Amygdala (tissue), 56 donors: ENCODE results near the gene NTNG1.
A peak's percentile ranks its signal among the peaks of the same experiment; 100 is the strongest.
"Not testable (repeated sequence)": the region's sequence is repeated elsewhere in the genome, so short reads cannot be mapped to it uniquely, and the experiment has no call there.

ENCODE experiments used
- DNase-seq, 56 donors: peaks; one replicate each; lab custom pipeline; 2025; lab: John Stamatoyannopoulos, UW

NTNG1 gene

GRCh38 chr1:107194380-107194779, 53.5 kb downstream of the NTNG1 start:
- no peak for DNase-seq

GRCh38 chr1:107195476-107195875, 54.6 kb downstream of the NTNG1 start:
- DNase-seq: no peak

GRCh38 chr1:107196973-107197562, 56.2 kb downstream of the NTNG1 start:
- DNase-seq: no peak

- DNase-seq: no peak
Measured at GRCh38 chr1:107198561-107198960, 57.7 kb downstream of the NTNG1 start.

GRCh38 chr1:107200631-107201030, 59.8 kb downstream of the NTNG1 start:
- no peak for DNase-seq

GRCh38 chr1:107202007-107202406, 61.2 kb downstream of the NTNG1 start:
- DNase-seq: no peak

- peak in 1 of 56 donors; percentile 5 for DNase-seq
Measured at GRCh38 chr1:107213225-107213624, 72.4 kb downstream of the NTNG1 start.

GRCh38 chr1:107220036-107220435, 79.2 kb downstream of the NTNG1 start:
- no peak for DNase-seq

GRCh38 chr1:107225706-107226105, 84.9 kb downstream of the NTNG1 start:
- no peak for DNase-seq

- no peak for DNase-seq
Measured at GRCh38 chr1:107228704-107229371, 88.0 kb downstream of the NTNG1 start.

- DNase-seq: no peak
Measured at GRCh38 chr1:107229711-107230110, 88.9 kb downstream of the NTNG1 start.

GRCh38 chr1:107230121-107230520, 89.3 kb downstream of the NTNG1 start:
- DNase-seq: no peak

GRCh38 chr1:107231291-107231690, 90.5 kb downstream of the NTNG1 start:
- DNase-seq: no peak

GRCh38 chr1:107232426-107232825, 91.6 kb downstream of the NTNG1 start:
- no peak for DNase-seq

- DNase-seq: not testable (repeated sequence)
Measured at GRCh38 chr1:107236760-107237159, 95.9 kb downstream of the NTNG1 start.

- DNase-seq: no peak
Measured at GRCh38 chr1:107243461-107243860, 102.6 kb downstream of the NTNG1 start.

- no peak for DNase-seq
Measured at GRCh38 chr1:107244709-107245500, 104.1 kb downstream of the NTNG1 start.

- no peak for DNase-seq
Measured at GRCh38 chr1:107246775-107247345, 106.0 kb downstream of the NTNG1 start.

- no peak for DNase-seq
Measured at GRCh38 chr1:107247679-107248078, 106.8 kb downstream of the NTNG1 start.

- DNase-seq: no peak
Measured at GRCh38 chr1:107250169-107250568, 109.3 kb downstream of the NTNG1 start.

- DNase-seq: no peak
Measured at GRCh38 chr1:107251083-107251482, 110.2 kb downstream of the NTNG1 start.
